ENCODE measurements around the gene GLB1L.

The GLB1L gene

GRCh38 chr2:219243291-219243761 lies 1.9 kb downstream of the GLB1L start:
- in situ Hi-C loops (cut with HindIII; ENCODE audit: low sequenced_read_pairs) = no loop called here
- no peak for DNase-seq (ENCODE audit: low read depth, low spot score)
- H3K4me3 ChIP-seq (ENCODE audit: low read depth, low read length) = no peak overlapping the region

GRCh38 chr2:219234331-219234730 lies 10.9 kb downstream of the GLB1L start:
- H3K4me3 ChIP-seq (ENCODE audit: low read depth, low read length) = no peak overlapping the region
- in situ Hi-C loops (cut with HindIII; ENCODE audit: low sequenced_read_pairs) = no loop called here
- no peak for TF ChIP-seq CTCF (IDR thresholded peaks at IDR 0.05; ENCODE audit: low read depth, low read length)
- no peak for DNase-seq (ENCODE audit: low read depth, low spot score)

More at GRCh38 chr2:219243291-219243761, 1.9 kb downstream of the GLB1L start:
- TF ChIP-seq CTCF (IDR thresholded peaks at IDR 0.05; ENCODE audit: low read depth, low read length) = no peak

GRCh38 chr2:219230059-219230540 lies 15.1 kb downstream of the GLB1L start:
- TF ChIP-seq CTCF (IDR thresholded peaks at IDR 0.05; ENCODE audit: low read depth, low read length) = no peak
- in situ Hi-C loops (cut with HindIII; ENCODE audit: low sequenced_read_pairs) = no loop called here
- H3K4me3 ChIP-seq (ENCODE audit: low read depth, low read length) = peak overlapping the region; percentile 85
- DNase-seq (ENCODE audit: low read depth, low spot score) = no peak

GRCh38 chr2:219229305-219230058 lies 15.8 kb downstream of the GLB1L start, which contains the start of the genes ANKZF1 and ATG9A:
Gene ANKZF1 (plus strand): TSS chr2:219229806. CDS start chr2:219230258, 452 bp downstream.
Gene ATG9A (minus strand): TSS chr2:219229636. CDS start chr2:219228024, 1,612 bp downstream.
- peak within 1 kb of the TSS; percentile 85 for H3K4me3 ChIP-seq (ENCODE audit: low read depth, low read length)
- peak; percentile 99 for DNase-seq (ENCODE audit: low read depth, low spot score)
- in situ Hi-C loops (cut with HindIII; ENCODE audit: low sequenced_read_pairs) = no loop called here
- no peak for TF ChIP-seq CTCF (IDR thresholded peaks at IDR 0.05; ENCODE audit: low read depth, low read length)

- in situ Hi-C loops (cut with HindIII; ENCODE audit: low sequenced_read_pairs) = no loop called here
- peak overlapping the region; percentile 85 for H3K4me3 ChIP-seq (ENCODE audit: low read depth, low read length)
- no peak for DNase-seq (ENCODE audit: low read depth, low spot score)
- no peak for TF ChIP-seq CTCF (IDR thresholded peaks at IDR 0.05; ENCODE audit: low read depth, low read length)
Observed at GRCh38 chr2:219228911-219229304, 16.3 kb downstream of the GLB1L start.

- TF ChIP-seq CTCF (IDR thresholded peaks at IDR 0.05; ENCODE audit: low read depth, low read length) = no peak
- peak overlapping the region; percentile 85 for H3K4me3 ChIP-seq (ENCODE audit: low read depth, low read length)
- in situ Hi-C loops (cut with HindIII; ENCODE audit: low sequenced_read_pairs) = no loop called here
- DNase-seq (ENCODE audit: low read depth, low spot score) = no peak
Observed at GRCh38 chr2:219228041-219228910, 17.0 kb downstream of the GLB1L start.
